ENCODE measurements around the gene TUBB4B. TPM values are rescaled to one million over a fixed set of nuclear protein-coding genes. Genes with fewer than 3 reads are reported as not detected.

TUBB4B gene
- total RNA-seq, 2 donors from 2014 or later, result 328 to 415 TPM

- no peak for TF ChIP-seq CTCF (conservative IDR thresholded peaks at IDR 0.05)
- no peak overlapping the region for H3K4me3 Mint-ChIP-seq
- H3K27me3 Mint-ChIP-seq (ENCODE audit: insufficient read depth), result peaks cover 4% of the 10 kb centered on the region
- H3K36me3 Mint-ChIP-seq (ENCODE audit: low read depth), result peaks cover 19% of the 10 kb centered on the region
- no peaks in the 10 kb centered on the region for H3K9me3 Mint-ChIP-seq
- H3K4me1 ChIP-seq (ENCODE audit: control insufficient read depth, insufficient read depth, low read length), result peaks cover 14% of the 10 kb centered on the region
- H3K27ac Mint-ChIP-seq, result no peak overlapping the region
- peak; percentile 55 for DNase-seq
- 91 to 98% methylated on average over 13 to 25 of the region's 25 CpGs for WGBS, 2 experiments (ENCODE audit: insufficient coverage in 1 of 2, insufficient read length in 1 of 2)
- H3K9ac ChIP-seq (ENCODE audit: extremely low read depth, low read length, poor library complexity, severe bottlenecking), result no peak overlapping the region
- H3K27me3 ChIP-seq (ENCODE audit: control insufficient read depth, insufficient read depth, low read length, poor library complexity, severe bottlenecking), result no peaks in the 10 kb centered on the region
- no peak overlapping the region for H3K4me3 ChIP-seq (ENCODE audit: low read length)
- no peaks in the 10 kb centered on the region for H3K9me3 ChIP-seq (ENCODE audit: control insufficient read depth, low read length)
- peaks cover 22% of the 10 kb centered on the region for H3K36me3 ChIP-seq (ENCODE audit: control insufficient read depth, insufficient read depth, low read length)
- H3K4me1 Mint-ChIP-seq, result peaks cover 43% of the 10 kb centered on the region
- H3K27ac ChIP-seq (ENCODE audit: low read depth, low read length), result no peak overlapping the region
These were observed 4.6 kb downstream of the TUBB4B start for GRCh38 chr9:137245450-137246421.

- H3K9me3 ChIP-seq (ENCODE audit: control insufficient read depth, low read length), result no peaks in the 10 kb centered on the region
- no peak overlapping the region for H3K4me3 Mint-ChIP-seq
These were observed 6.2 kb downstream of the TUBB4B start for GRCh38 chr9:137247135-137247915.

GRCh38 chr9:137247916-137248175 is 6.8 kb downstream of the TUBB4B start:
- WGBS, 2 experiments (ENCODE audit: insufficient coverage in 1 of 2, insufficient read length in 1 of 2), result 92 to 93% methylated on average over 2 to 6 of the region's 6 CpGs
- no peaks in the 10 kb centered on the region for H3K9me3 ChIP-seq (ENCODE audit: control insufficient read depth, low read length)
- DNase-seq, result no peak

More at GRCh38 chr9:137247135-137247915, 6.2 kb downstream of the TUBB4B start:
- Histone ChIP-seq H3K27ac (ENCODE audit: low read depth, low read length) (no peak overlapping the region), H3K36me3 (ENCODE audit: control insufficient read depth, insufficient read depth, low read length) (peaks cover 17% of the 10 kb centered on the region), H3K4me1 (ENCODE audit: control insufficient read depth, insufficient read depth, low read length) (peaks cover 18% of the 10 kb centered on the region), H3K9ac (ENCODE audit: extremely low read depth, low read length, poor library complexity, severe bottlenecking) (no peak overlapping the region), H3K27me3 (ENCODE audit: control insufficient read depth, insufficient read depth, low read length, poor library complexity, severe bottlenecking) (no peaks in the 10 kb centered on the region), H3K4me3 (ENCODE audit: low read length) (no peak overlapping the region)
- WGBS, 2 experiments (ENCODE audit: insufficient coverage in 1 of 2, insufficient read length in 1 of 2), result 74 to 80% methylated on average over 13 to 20 of the region's 20 CpGs
- no peak for DNase-seq
- Mint-ChIP-seq H3K27me3 (ENCODE audit: insufficient read depth) (peaks cover 4% of the 10 kb centered on the region), H3K4me1 (peaks cover 44% of the 10 kb centered on the region), H3K36me3 (ENCODE audit: low read depth) (peaks cover 16% of the 10 kb centered on the region), H3K27ac (no peak overlapping the region), H3K9me3 (no peaks in the 10 kb centered on the region)
- TF ChIP-seq CTCF (conservative IDR thresholded peaks at IDR 0.05), result no peak

More at GRCh38 chr9:137247916-137248175, 6.8 kb downstream of the TUBB4B start:
- H3K4me1 ChIP-seq (ENCODE audit: control insufficient read depth, insufficient read depth, low read length), result peaks cover 16% of the 10 kb centered on the region
- Mint-ChIP-seq H3K4me1 (peaks cover 38% of the 10 kb centered on the region), H3K9me3 (no peaks in the 10 kb centered on the region), H3K4me3 (no peak overlapping the region), H3K27me3 (ENCODE audit: insufficient read depth) (peaks cover 4% of the 10 kb centered on the region), H3K36me3 (ENCODE audit: low read depth) (peaks cover 10% of the 10 kb centered on the region), H3K27ac (no peak overlapping the region)
- no peak overlapping the region for H3K27ac ChIP-seq (ENCODE audit: low read depth, low read length)
- H3K9ac ChIP-seq (ENCODE audit: extremely low read depth, low read length, poor library complexity, severe bottlenecking), result no peak overlapping the region
- H3K36me3 ChIP-seq (ENCODE audit: control insufficient read depth, insufficient read depth, low read length), result peaks cover 12% of the 10 kb centered on the region
- H3K4me3 ChIP-seq (ENCODE audit: low read length), result no peak overlapping the region
- TF ChIP-seq CTCF (conservative IDR thresholded peaks at IDR 0.05), result no peak
- H3K27me3 ChIP-seq (ENCODE audit: control insufficient read depth, insufficient read depth, low read length, poor library complexity, severe bottlenecking), result no peaks in the 10 kb centered on the region

All from endodermal cell (in vitro differentiated cells).